Activated CD4-positive, CD25-positive, alpha-beta regulatory T cell (primary cell): ENCODE data around the gene CSF1R.

Experiments
- DNase-seq, 4 experiments: peaks; one replicate each; lab custom pipeline; 2025; lab: John Stamatoyannopoulos, UW

Gene CSF1R

DNA sequence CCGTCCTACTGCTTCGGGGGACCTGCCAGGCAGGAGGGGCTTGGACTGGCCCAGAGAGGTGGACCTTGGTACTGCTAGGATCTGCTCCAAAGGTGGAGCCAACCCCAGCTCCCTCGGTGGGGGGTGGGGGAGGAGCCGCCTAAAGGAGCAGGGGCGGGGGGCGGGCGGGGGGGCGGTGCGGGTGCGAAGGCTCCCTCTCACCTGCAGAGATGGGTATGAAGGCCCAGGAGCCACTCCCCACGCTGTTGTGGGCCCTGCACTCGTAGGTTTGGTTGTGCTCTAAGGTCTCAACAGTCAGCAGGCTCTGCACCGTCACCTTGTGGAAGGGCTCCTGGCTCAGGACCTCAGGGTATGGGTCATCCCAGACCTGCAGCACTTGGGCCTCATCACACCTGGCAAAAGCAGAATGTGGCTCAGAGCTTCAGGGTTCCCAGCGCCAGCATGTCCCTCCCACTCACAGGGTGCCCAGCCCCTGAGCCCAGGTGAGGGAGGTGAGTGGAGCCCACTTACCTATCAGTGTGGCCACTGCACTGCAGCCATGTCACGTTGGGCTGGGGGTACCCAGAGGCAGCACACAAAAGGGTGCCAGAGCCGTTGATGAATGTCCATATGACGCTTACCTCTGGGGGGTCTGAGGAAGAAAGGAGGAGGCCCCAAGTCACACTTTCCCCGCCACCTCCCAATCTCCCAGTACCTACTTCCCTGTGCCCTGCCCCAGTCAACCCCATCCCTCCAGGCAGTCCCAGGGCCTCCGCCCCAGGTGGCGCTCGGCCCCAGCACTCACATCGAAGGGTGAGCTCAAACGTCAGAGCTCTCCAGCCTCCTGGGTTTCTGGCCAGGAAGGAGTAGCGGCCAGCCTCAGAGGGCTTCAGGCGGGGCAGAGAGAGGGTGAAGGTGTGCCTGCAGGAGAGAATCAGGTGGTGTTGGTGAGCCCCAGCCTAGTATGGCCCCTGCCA lies 16.4 kb downstream of the CSF1R start:
- no peak for DNase-seq

DNA sequence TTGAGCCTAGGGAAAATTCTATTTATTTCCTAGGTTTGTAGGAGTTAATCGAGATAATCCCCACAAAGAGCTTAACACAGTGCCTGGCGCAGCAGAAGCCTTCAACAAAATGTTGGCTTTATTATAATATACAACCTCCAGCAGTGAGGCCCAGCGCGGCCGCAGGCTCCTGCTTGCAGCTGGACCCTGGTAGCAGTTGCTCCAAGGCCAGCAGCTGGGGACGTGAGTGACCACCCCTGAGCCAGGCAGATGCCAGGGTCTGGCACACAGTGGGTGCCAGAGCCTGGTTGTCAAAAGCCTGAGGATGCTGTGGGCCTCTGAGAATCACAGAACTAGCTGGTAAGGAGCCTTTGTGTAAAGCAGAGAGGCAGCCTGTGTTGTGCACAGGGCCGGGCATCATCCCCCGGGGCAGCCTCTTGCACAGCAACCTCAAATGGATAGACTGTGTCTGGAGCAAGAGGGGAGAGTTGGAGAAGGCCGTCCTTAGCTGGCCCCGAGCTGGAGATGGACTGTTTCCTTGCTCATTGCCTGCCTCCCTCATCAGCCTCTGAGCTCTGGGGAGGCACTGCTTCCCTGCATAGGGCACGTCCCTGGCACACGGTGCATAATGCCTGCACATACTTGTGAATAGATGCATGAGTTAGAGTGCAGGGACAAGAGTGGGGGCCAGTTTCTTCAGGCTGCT lies 17.3 kb downstream of the CSF1R start:
- DNase-seq: no peak

- no peak for DNase-seq
These were observed 17.9 kb downstream of the CSF1R start for GRCh38 chr5:150068472-150068871.

GRCh38 chr5:150068071-150068470 lies 18.3 kb downstream of the CSF1R start:
- no peak for DNase-seq

DNA sequence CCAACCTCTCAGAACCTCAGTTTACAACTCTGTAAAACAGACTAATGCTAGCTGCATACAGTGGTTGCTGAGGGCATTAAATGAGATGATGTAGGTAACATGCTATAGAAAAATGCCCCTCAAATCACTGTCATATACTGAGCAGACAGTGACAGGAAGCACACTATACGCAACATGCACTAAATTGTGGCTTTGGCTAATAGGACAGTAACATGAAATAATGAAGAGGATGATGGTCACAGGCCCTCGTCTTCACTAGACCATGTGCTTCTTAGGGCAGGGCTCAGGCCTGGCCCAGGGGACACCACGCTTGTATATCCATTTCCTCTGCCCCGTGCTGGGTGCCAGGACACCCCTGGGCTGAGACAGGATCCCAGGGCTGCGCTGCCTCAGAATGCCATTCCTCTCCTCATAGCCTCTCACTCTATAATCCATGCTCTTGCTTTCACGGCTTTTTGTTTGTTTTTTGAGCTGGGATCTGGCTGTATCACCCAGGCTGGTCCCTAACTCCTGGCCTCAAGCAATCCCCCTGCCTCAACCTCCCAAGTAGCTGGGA lies 18.9 kb downstream of the CSF1R start:
- no peak for DNase-seq

- no peak for DNase-seq
These were observed 19.4 kb downstream of the CSF1R start for GRCh38 chr5:150066901-150067396.

- no peak for DNase-seq
These were observed 19.9 kb downstream of the CSF1R start for GRCh38 chr5:150066436-150066835.

- no peak for DNase-seq
These were observed 20.5 kb downstream of the CSF1R start for GRCh38 chr5:150065886-150066285.

GRCh38 chr5:150065346-150065745 lies 21.0 kb downstream of the CSF1R start:
- DNase-seq: no peak

DNA sequence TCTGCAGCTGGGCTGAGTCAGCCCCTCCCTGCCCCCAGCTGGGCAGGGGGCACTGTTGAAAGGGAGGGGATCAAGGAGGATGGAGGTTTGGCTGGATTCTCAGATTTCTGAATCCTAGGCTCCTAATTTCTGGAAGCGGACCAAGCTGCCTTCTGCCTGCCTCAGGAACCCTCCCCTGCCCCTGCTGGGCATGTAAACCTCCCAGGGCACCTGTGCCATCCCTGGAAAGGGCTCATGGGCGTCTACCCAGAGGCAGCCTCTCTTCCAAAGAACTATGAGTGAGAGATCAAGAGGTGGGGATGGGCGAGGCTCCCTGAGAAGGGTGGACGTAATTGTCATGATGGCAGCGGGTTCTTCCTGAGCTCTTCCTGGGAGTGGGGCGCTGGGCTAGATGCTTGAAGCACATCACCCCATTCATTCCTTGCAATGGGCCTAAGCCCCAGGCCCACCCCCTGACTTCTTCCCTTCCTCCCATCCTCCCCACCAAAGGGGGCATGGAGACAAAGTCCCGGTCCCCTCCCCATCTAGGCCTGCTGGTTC lies 21.6 kb downstream of the CSF1R start:
- no peak for DNase-seq

GRCh38 chr5:150063638-150064037 lies 22.7 kb downstream of the CSF1R start:
- no peak for DNase-seq

- DNase-seq: no peak
These were observed 24.0 kb downstream of the CSF1R start for GRCh38 chr5:150062216-150062922.

DNA sequence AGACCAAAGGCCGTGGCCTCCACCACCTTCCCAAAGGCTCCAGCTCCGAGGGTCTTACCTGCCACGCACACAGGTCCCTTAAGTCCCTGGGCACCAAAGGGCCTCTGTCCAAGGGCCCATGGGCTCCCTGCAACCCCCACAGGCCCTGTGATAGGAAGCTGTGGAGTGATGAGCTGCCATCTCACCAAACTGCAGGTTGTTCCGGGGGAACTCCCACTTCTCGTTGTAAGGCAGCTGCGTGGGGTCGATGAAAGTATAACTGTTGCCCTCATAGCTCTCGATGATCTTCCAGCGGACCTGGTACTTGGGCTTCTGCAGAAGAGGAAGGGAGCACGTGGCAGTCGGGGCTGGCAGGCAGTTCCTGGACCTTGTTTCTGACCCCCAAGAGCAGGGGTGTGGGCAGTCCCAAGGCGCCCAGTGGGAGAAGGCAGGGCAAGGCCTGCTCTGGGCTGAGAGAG lies 24.8 kb downstream of the CSF1R start:
- no peak for DNase-seq

GRCh38 chr5:150060471-150060870 lies 25.9 kb downstream of the CSF1R start:
- no peak for DNase-seq

DNA sequence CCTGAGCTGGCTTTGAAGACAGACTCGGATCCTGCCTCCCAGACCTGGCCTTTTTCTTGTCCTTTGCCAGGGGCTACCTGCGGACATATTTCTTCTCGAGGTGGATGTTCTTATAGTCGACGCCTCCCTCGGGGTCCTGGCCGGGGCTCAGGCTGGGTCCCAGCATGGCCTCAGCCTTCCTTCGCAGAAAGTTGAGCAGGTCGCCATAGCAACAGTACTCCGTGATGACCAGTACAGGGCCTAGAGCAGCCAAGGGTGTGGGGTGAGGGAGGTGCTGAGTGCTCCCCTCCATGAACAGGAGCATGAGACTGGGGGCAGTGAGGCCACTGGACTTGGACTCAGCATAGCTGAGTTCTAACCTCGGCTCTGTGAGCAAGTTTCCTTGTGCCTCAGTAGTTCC lies 26.7 kb downstream of the CSF1R start:
- no peak for DNase-seq

DNA sequence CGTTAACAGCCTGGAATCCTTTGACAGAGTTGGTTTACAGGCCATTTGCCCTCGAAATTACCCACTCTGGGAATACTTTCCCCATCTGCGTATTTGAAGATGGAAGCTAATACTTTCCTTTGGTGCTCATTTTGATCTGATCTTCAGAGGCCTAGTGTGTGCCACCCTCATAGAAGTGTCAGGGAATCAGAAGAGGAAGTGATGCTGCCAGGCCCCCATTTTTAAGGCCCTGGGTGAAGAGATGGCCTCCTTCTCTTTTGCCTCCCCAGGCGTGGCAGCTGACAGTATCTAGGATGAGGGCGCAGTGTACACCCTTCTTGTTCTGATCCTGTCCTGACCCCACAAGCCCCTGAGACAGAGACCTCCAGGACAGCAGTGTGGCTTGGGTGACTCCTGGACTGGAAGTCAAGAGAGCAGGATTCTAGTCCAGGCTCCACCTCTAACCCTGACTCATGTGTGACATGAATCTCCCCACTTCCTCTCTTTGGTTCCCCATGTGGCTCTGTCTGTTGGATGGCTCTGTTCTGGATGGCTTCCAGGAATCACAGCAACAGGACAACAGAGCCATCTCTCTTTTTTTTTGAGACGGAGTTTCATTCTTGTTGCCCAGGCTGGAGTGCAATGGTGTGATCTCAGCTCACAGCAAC lies 27.8 kb downstream of the CSF1R start:
- DNase-seq: no peak

DNA sequence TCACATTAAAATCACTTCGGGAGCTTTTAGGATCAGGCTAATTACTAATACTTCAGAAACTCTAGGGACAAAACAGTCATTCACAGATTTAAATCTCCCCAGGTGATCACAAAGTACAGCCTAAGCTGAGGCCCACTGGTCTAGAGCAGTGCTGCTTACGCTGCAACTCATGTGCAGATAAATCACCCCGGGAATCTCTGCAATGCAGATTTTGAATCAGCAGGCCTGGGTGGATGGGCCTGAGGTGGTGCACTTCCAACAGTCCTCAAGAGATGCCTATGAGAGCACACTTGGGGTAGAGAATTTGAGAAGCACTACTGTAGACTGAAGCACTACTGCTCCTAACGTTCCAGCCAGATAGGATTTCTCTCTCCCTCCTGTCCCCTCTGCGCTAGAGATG lies 28.4 kb downstream of the CSF1R start:
- no peak for DNase-seq

- no peak for DNase-seq
These were observed 28.8 kb downstream of the CSF1R start for GRCh38 chr5:150057511-150057910.

DNA sequence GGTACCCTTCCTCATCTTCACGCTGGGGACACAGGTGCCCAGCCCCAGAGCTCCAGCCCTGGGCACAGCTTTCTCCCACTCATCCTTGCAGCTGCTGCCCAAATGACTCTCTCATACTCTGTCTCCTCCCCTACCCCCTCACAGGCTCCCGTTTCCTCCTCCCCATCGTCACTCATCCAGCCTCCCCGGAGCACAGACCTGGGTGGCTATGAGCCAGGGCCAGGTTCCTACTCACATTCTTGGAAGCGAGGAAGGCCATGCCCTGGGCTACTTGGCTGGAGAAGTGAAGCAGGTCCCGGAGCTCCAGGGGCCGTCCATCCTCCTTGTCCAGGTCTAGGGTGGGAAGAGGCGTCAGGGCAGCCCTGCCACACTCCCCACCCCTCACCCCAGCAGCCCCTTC lies 29.3 kb downstream of the CSF1R start:
- no peak for DNase-seq

GRCh38 chr5:150056075-150056443 lies 30.3 kb downstream of the CSF1R start:
- DNase-seq: no peak

- DNase-seq: no peak
These were observed 30.9 kb downstream of the CSF1R start for GRCh38 chr5:150055326-150056074.
